ENCODE data around the gene KRTAP9-3. TPM values are rescaled to one million over a fixed set of nuclear protein-coding genes. Genes with fewer than 3 reads are reported as not detected.
A peak's percentile ranks its signal among the peaks of the same experiment; 100 is the strongest.
"Not testable (repeated sequence)": the region's sequence is repeated elsewhere in the genome, so short reads cannot be mapped to it uniquely, and the experiment has no call there.

Gene KRTAP9-3
- total RNA-seq (2021) (not detected in 3 replicates), Bru-seq, nascent RNA (not detected)
- long read RNA-seq, experiment 1: 0 reads
- long read RNA-seq, experiment 2: 0 reads
- long read RNA-seq, experiment 3: 0 reads

- H3K27ac Mint-ChIP-seq; ATAC-seq; POLR2A ChIA-PET; H3K27me3 Mint-ChIP-seq (ENCODE audit: low read depth); DNase-seq (ENCODE audit: low spot score); H3K36me3 Mint-ChIP-seq; H3K9me3 Mint-ChIP-seq; H3K4me1 Mint-ChIP-seq; CTCF ChIA-PET; H3K4me3 Mint-ChIP-seq: not testable (repeated sequence)
- peak; percentile 74 for TF ChIP-seq ZNF423 (CRISPR knock-in tag; IDR thresholded peaks at IDR 0.05)
Measured at GRCh38 chr17:41232399-41233105, at the start of gene KRTAP9-3. Gene KRTAP9-3, plus strand, starts transcription at chr17:41232449. Its CDS starts 53 bp downstream, at chr17:41232502.

GRCh38 chr17:41184480-41184961 lies 47.7 kb upstream of the KRTAP9-3 start, which contains the start of gene KRTAP4-1:
Gene KRTAP4-1, minus strand, starts transcription at chr17:41184911. Its CDS starts 57 bp downstream, at chr17:41184854.
- H3K27me3 Mint-ChIP-seq (ENCODE audit: low read depth): no peaks in the 10 kb centered on the region
- no peak within 1 kb of the TSS for H3K27ac Mint-ChIP-seq
- DNase-seq (ENCODE audit: low spot score) (no peak), ATAC-seq (no peak)
- peaks cover 4% of the 10 kb centered on the region; the same call in 1 of the 2 replicates for H3K9me3 Mint-ChIP-seq
- H3K36me3 Mint-ChIP-seq: no peaks in the 10 kb centered on the region
- TF ChIP-seq ZNF396 (CRISPR knock-in tag; IDR thresholded peaks at IDR 0.05; ENCODE audit: borderline replicate concordance) (no peak), ZNF423 (CRISPR knock-in tag; IDR thresholded peaks at IDR 0.05) (peak; percentile 86), TEAD1 (CRISPR knock-in tag; IDR thresholded peaks at IDR 0.05) (no peak), USF1 (CRISPR knock-in tag; IDR thresholded peaks at IDR 0.05) (no peak), GRHL2 (CRISPR knock-in tag; IDR thresholded peaks at IDR 0.05; ENCODE audit: insufficient replicate concordance, severe bottlenecking) (no peak)
- H3K4me1 Mint-ChIP-seq: no peaks in the 10 kb centered on the region
- ChIA-PET POLR2A (no interaction called here), CTCF (no interaction called here)
- H3K4me3 Mint-ChIP-seq: no peak within 1 kb of the TSS

- ChIA-PET POLR2A (no interaction called here), CTCF (no interaction called here)
- no peak for DNase-seq (ENCODE audit: low spot score)
Measured at GRCh38 chr17:41185001-41185400, 47.2 kb upstream of the KRTAP9-3 start.

GRCh38 chr17:41186872-41187271 lies 45.4 kb upstream of the KRTAP9-3 start:
- H3K4me3 Mint-ChIP-seq: no peak overlapping the region
- H3K27me3 Mint-ChIP-seq (ENCODE audit: low read depth): no peaks in the 10 kb centered on the region
- H3K9me3 Mint-ChIP-seq: peaks cover 4% of the 10 kb centered on the region; the same call in 1 of the 2 replicates
- ATAC-seq (no peak), DNase-seq (ENCODE audit: low spot score) (no peak)
- ChIA-PET POLR2A (no interaction called here), CTCF (no interaction called here)
- no peaks in the 10 kb centered on the region for H3K4me1 Mint-ChIP-seq
- no peak overlapping the region for H3K27ac Mint-ChIP-seq
- H3K36me3 Mint-ChIP-seq: no peaks in the 10 kb centered on the region
- TF ChIP-seq RELA (CRISPR knock-in tag; IDR thresholded peaks at IDR 0.05; ENCODE audit: borderline replicate concordance) (no peak), ZNF281 (CRISPR knock-in tag; IDR thresholded peaks at IDR 0.05) (no peak), ZNF317 (CRISPR knock-in tag; IDR thresholded peaks at IDR 0.05; ENCODE audit: borderline replicate concordance, low read depth) (no peak), ELF4 (CRISPR knock-in tag; IDR thresholded peaks at IDR 0.05; ENCODE audit: low read depth) (no peak), SMAD4 (CRISPR knock-in tag; IDR thresholded peaks at IDR 0.05) (no peak), NR1H2 (CRISPR knock-in tag; IDR thresholded peaks at IDR 0.05) (no peak), ZNF263 (CRISPR knock-in tag; IDR thresholded peaks at IDR 0.05; ENCODE audit: low read depth) (no peak), E2F5 (CRISPR knock-in tag; IDR thresholded peaks at IDR 0.05) (no peak), ZNF512 (CRISPR knock-in tag; IDR thresholded peaks at IDR 0.05; ENCODE audit: borderline replicate concordance) (no peak)

More at GRCh38 chr17:41185001-41185400, 47.2 kb upstream of the KRTAP9-3 start:
- peaks cover 4% of the 10 kb centered on the region; the same call in 1 of the 2 replicates for H3K9me3 Mint-ChIP-seq
- TF ChIP-seq ZNF425 (CRISPR knock-in tag; conservative IDR thresholded peaks at IDR 0.05): no peak
- H3K4me3 Mint-ChIP-seq: no peak overlapping the region
- H3K36me3 Mint-ChIP-seq: no peaks in the 10 kb centered on the region
- H3K27me3 Mint-ChIP-seq (ENCODE audit: low read depth): no peaks in the 10 kb centered on the region
- H3K4me1 Mint-ChIP-seq: no peaks in the 10 kb centered on the region
- ATAC-seq: no peak
- no peak overlapping the region for H3K27ac Mint-ChIP-seq
